Stimulated activated naive B cell treated with anti-CD40 and anti-IgM and Interleukin-4, amounts not matched to agents 10 μg/mL and 1 μg/mL and 100 μg/mL, for 72 hours (primary cell): ENCODE results near the gene ABLIM1.

Experiments used
- ATAC-seq, 2 donors: fragments of 150-1000 bp; cut with Tn5 transposase; replicated peaks; 2 replicates each; pipeline ENCODE4 v1.10.0; 2021; ENCODE audit warnings: moderate library complexity in 1 of 2
- DNase-seq: peaks from one replicate; pipeline ENCODE4 v3.0.0; 2021
- H3K27ac Mint-ChIP-seq: one replicate; pipeline ENCODE4 v1.8.0; 2022; ENCODE audit warnings: mild to moderate bottlenecking, mixed read lengths
- H3K27me3 Mint-ChIP-seq, 2 donors: one replicate each; pipeline ENCODE4 v1.8.0; 2022; ENCODE audit warnings: mixed read lengths in 2 of 2
- H3K36me3 Mint-ChIP-seq, 2 donors: one replicate each; pipeline ENCODE4 v1.8.0; 2022; ENCODE audit warnings: mixed read lengths in 2 of 2, mild to moderate bottlenecking in 1 of 2
- H3K4me1 Mint-ChIP-seq, 2 donors: one replicate each; pipeline ENCODE4 v1.8.0; 2022; ENCODE audit warnings: mixed read lengths in 2 of 2, mild to moderate bottlenecking in 1 of 2
- H3K4me3 Mint-ChIP-seq, 2 donors: one replicate each; pipeline ENCODE4 v1.8.0; 2022; ENCODE audit warnings: mild to moderate bottlenecking in 2 of 2, mixed read lengths in 2 of 2, moderate library complexity in 1 of 2
- H3K9me3 Mint-ChIP-seq, 2 donors: one replicate each; pipeline ENCODE4 v1.8.0; 2022; ENCODE audit warnings: mixed read lengths in 2 of 2, mild to moderate bottlenecking in 1 of 2

The ABLIM1 gene

DNA sequence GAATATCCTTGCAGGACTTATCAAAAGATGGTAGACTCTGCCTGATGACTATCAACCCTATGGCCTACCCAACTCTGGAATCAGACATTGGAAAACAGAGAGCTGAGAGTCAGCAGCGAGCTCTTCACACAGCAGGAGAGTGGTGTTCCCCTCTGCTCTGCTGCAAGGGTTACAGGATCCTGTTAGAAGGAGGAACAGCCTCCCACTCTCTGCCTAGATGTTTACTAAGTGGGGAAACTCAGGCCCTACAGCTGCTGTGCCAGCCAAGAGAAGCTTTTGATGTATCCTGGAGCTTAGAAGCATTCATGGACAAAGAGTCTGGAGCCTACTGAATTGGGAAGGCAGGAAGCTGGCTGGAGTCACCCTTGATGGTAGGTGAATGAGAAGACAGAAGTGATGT is 104.6 kb downstream of the ABLIM1 start:
- H3K27me3 Mint-ChIP-seq = no peaks in the 10 kb centered on the region
- no peak overlapping the region for H3K27ac Mint-ChIP-seq
- H3K36me3 Mint-ChIP-seq = peaks cover 0 to 6% of the 10 kb centered on the region in 2 donors
- H3K4me3 Mint-ChIP-seq = no peak overlapping the region
- ATAC-seq (no peak), DNase-seq (no peak)
- H3K4me1 Mint-ChIP-seq = peaks cover 4 to 6% of the 10 kb centered on the region in 2 donors
- H3K9me3 Mint-ChIP-seq = peaks cover 7% of the 10 kb centered on the region in 2 donors

GRCh38 chr10:114552050-114552449 is 106.0 kb downstream of the ABLIM1 start:
- Mint-ChIP-seq H3K36me3 (no peaks in the 10 kb centered on the region), H3K4me1 (peaks cover 8 to 18% of the 10 kb centered on the region in 2 donors), H3K27ac (no peak overlapping the region), H3K9me3 (no peaks in the 10 kb centered on the region), H3K27me3 (no peaks in the 10 kb centered on the region), H3K4me3 (no peak overlapping the region)
- no peak for ATAC-seq
- no peak for DNase-seq

- Mint-ChIP-seq H3K27ac (no peak overlapping the region), H3K27me3 (no peaks in the 10 kb centered on the region), H3K4me1 (peaks cover 8 to 18% of the 10 kb centered on the region in 2 donors), H3K4me3 (no peak overlapping the region), H3K36me3 (no peaks in the 10 kb centered on the region), H3K9me3 (no peaks in the 10 kb centered on the region)
- no peak for ATAC-seq
- DNase-seq = no peak
Observed at GRCh38 chr10:114551636-114551972, 106.5 kb downstream of the ABLIM1 start.

DNA sequence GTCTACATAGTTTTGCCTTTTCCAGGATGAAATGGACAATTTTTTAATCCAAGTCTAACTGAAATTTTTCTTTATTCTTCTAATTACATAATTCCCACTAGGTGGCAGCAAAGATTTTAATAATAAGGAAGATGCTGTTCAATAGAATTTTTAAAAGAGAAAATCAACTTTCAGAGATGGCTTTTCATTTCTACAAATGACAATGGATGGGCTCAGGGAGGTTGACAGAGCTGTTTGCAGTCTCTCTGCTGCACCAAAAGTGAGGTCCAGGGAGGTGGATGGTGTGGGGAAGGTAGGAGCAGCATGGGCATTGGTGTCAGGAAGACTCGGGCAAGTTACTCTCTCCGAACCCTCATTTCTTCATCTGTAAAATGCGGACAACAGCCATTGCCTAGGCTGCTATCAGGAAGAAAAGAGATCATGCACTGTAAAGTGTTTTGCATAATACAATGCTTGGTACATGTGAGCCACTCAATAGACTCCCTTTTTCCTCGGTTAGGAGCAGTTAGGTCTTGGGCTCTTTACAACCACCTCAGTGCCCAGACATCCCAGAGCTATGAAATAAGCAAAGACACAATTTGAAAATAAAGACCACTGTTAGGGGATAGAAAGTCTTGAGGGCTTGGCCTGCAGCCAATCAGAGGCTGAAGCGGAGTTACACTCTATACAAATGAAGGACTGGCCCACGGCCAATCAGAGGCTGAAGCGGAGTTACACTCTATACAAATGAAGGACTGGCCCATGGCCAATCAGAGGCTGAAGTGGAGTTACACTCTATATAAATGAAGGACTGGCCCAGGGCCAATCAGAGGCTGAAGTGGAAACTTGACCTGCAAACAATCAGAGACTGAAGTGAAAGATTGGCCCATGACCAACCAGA is 107.1 kb downstream of the ABLIM1 start:
- no peaks in the 10 kb centered on the region for H3K27me3 Mint-ChIP-seq
- H3K27ac Mint-ChIP-seq = no peak overlapping the region
- no peak overlapping the region for H3K4me3 Mint-ChIP-seq
- H3K36me3 Mint-ChIP-seq = no peaks in the 10 kb centered on the region
- DNase-seq (no peak), ATAC-seq (no peak)
- H3K4me1 Mint-ChIP-seq = peaks cover 8 to 18% of the 10 kb centered on the region in 2 donors
- no peaks in the 10 kb centered on the region for H3K9me3 Mint-ChIP-seq

GRCh38 chr10:114548662-114549061 is 109.4 kb downstream of the ABLIM1 start:
- Mint-ChIP-seq H3K4me3 (no peak overlapping the region), H3K9me3 (no peaks in the 10 kb centered on the region), H3K4me1 (peaks cover 24 to 39% of the 10 kb centered on the region in 2 donors), H3K27ac (no peak overlapping the region), H3K27me3 (no peaks in the 10 kb centered on the region), H3K36me3 (no peaks in the 10 kb centered on the region)
- DNase-seq (no peak), ATAC-seq (no peak)

DNA sequence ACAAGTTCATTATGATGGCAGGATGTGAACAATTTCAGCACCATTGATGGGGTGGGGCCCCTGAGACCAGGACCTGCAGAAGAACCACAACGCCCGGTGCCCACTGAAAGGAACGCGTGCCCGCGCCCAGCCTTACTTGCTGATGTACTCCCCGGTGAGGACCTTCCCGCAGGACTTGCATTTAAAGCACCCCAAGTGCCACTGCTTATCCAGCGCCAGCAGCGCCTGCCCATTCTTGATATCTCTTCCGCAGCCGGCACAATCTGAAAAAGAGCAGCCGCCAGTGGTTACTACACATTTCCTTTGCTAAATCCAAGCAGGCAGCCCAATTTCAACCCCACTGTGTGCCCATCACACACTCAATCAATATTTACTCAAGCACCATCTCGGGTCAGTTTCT is 110.6 kb downstream of the ABLIM1 start:
- peaks cover 28 to 47% of the 10 kb centered on the region in 2 donors for H3K4me1 Mint-ChIP-seq

DNA sequence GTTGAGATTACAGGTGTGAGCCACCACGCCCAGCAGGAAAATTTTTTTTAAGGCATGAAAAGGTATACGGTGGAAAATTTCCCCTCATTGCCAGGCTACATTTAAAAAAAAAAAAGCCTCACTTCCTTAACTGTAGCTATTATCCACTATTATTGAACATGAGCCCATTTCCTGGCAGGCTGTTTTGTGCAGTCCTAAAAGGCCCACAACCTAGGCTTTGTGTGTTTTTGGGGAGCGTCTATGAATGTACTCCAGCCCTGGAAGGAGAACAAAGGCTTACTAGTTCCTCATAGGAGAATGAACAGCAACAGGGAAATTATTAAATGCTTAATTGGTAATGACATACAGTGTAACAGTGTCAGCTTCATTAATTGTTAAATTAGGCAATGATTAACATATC is 111.0 kb downstream of the ABLIM1 start:
- Mint-ChIP-seq H3K27me3 (no peaks in the 10 kb centered on the region), H3K36me3 (no peaks in the 10 kb centered on the region), H3K9me3 (no peaks in the 10 kb centered on the region), H3K4me1 (peaks cover 32 to 52% of the 10 kb centered on the region in 2 donors), H3K27ac (no peak overlapping the region), H3K4me3 (no peak overlapping the region)
- DNase-seq (no peak), ATAC-seq (no peak)

More for the DNA sequence above, 110.6 kb downstream of the ABLIM1 start:
- Mint-ChIP-seq H3K27ac (peak overlapping the region; percentile 65), H3K9me3 (no peaks in the 10 kb centered on the region), H3K36me3 (no peaks in the 10 kb centered on the region), H3K27me3 (no peaks in the 10 kb centered on the region), H3K4me3 (peak overlapping the region; percentile 70)
- DNase-seq = no peak
- no peak for ATAC-seq

DNA sequence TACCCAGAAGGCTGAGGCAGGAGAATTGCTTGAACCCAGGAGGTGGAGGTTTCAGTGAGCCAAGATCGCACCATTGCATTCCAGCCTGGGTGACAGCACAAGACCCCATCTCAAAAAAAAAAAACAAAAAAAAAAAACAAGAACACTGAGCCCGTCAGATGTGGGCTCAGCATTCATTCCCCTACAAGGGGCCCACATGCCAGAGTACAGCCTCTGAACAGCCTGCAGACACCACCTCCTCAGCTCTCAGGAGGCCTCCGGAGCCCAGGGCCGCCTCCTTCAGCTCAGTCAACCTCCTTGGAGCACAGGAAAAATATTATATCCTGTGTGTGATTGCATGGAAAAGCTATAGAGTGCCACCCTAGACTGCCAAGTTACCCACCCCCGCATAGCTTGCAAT is 112.3 kb downstream of the ABLIM1 start:
- H3K27ac Mint-ChIP-seq = no peak overlapping the region
- H3K27me3 Mint-ChIP-seq = no peaks in the 10 kb centered on the region
- no peaks in the 10 kb centered on the region for H3K36me3 Mint-ChIP-seq
- ATAC-seq (no peak), DNase-seq (no peak)
- no peaks in the 10 kb centered on the region for H3K9me3 Mint-ChIP-seq
- no peak overlapping the region for H3K4me3 Mint-ChIP-seq
- H3K4me1 Mint-ChIP-seq = peaks cover 34 to 52% of the 10 kb centered on the region in 2 donors

GRCh38 chr10:114545071-114545470 is 113.0 kb downstream of the ABLIM1 start:
- peaks cover 35 to 49% of the 10 kb centered on the region in 2 donors for H3K4me1 Mint-ChIP-seq
- H3K27ac Mint-ChIP-seq = peak overlapping the region; percentile 94
- H3K4me3 Mint-ChIP-seq = no peak overlapping the region
- DNase-seq = no peak
- H3K27me3 Mint-ChIP-seq = no peaks in the 10 kb centered on the region
- ATAC-seq = no peak
- no peaks in the 10 kb centered on the region for H3K36me3 Mint-ChIP-seq
- H3K9me3 Mint-ChIP-seq = no peaks in the 10 kb centered on the region

- no peaks in the 10 kb centered on the region for H3K36me3 Mint-ChIP-seq
- peak; percentile 67 for DNase-seq
- H3K4me3 Mint-ChIP-seq = peak overlapping the region; percentile 64 to 69
- peaks cover 36 to 55% of the 10 kb centered on the region in 2 donors for H3K4me1 Mint-ChIP-seq
- H3K9me3 Mint-ChIP-seq = no peaks in the 10 kb centered on the region
- peak overlapping the region; percentile 94 for H3K27ac Mint-ChIP-seq
- ATAC-seq = peak; percentile 95 to 97
- no peaks in the 10 kb centered on the region for H3K27me3 Mint-ChIP-seq
Observed at GRCh38 chr10:114544045-114544659, 113.9 kb downstream of the ABLIM1 start.

DNA sequence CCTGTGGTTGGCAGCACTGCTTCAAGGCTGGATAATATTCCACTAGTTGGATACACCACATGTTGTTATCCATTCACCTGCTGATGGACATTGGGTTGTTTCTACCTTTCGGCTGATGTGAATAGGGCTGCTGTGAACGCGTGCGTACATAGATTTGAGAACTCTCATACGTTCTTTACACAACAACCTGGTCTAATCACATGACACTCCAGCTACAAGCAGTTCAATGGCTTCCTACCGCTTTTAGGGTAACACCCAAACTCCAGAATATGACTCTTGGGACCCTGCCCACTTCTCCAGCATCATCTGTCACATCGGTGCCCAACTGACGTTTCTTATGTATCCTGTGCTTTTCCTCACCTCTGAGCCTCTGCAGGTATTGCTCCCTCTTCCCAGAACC is 114.6 kb downstream of the ABLIM1 start:
- no peaks in the 10 kb centered on the region for H3K27me3 Mint-ChIP-seq
- ATAC-seq = no peak
- no peaks in the 10 kb centered on the region for H3K9me3 Mint-ChIP-seq
- no peaks in the 10 kb centered on the region for H3K36me3 Mint-ChIP-seq
- no peak for DNase-seq
- H3K27ac Mint-ChIP-seq = peak overlapping the region; percentile 94
- H3K4me3 Mint-ChIP-seq = peak overlapping the region in 1 of 2 donors; percentile 69
- H3K4me1 Mint-ChIP-seq = peaks cover 39 to 61% of the 10 kb centered on the region in 2 donors

DNA sequence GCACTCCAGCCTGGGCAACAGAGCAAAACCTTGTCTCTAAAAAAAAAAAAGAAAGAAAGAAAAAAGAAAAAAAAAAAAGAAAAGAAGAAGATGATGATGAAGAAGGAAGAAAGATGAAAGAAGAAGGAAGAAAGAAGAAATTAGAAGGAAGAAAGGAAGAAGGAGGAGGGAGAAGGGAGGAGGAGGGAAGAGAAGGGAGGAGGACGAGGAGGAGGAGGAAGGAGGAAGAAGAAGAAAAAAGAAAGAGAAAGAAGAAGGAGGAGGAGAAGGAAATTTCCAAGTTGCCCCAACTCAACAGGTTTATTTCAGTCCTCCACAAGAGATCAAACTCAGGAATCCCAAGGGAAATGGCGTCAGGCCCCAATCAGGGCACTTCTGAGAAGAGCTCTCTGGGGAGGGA is 115.7 kb downstream of the ABLIM1 start:
- Mint-ChIP-seq H3K27me3 (no peaks in the 10 kb centered on the region), H3K4me1 (peaks cover 43 to 59% of the 10 kb centered on the region in 2 donors), H3K36me3 (no peaks in the 10 kb centered on the region), H3K4me3 (no peak overlapping the region), H3K9me3 (no peaks in the 10 kb centered on the region), H3K27ac (peak overlapping the region; percentile 59)
- ATAC-seq (no peak), DNase-seq (no peak)

GRCh38 chr10:114541797-114542160 is 116.3 kb downstream of the ABLIM1 start:
- H3K9me3 Mint-ChIP-seq = peaks cover 0 to under 1% of the 10 kb centered on the region in 2 donors
- H3K36me3 Mint-ChIP-seq = no peaks in the 10 kb centered on the region
- ATAC-seq (no peak), DNase-seq (no peak)
- no peaks in the 10 kb centered on the region for H3K27me3 Mint-ChIP-seq
- peaks cover 43 to 58% of the 10 kb centered on the region in 2 donors for H3K4me1 Mint-ChIP-seq
- H3K27ac Mint-ChIP-seq = no peak overlapping the region
- H3K4me3 Mint-ChIP-seq = no peak overlapping the region

- H3K4me3 Mint-ChIP-seq = no peak overlapping the region
- H3K9me3 Mint-ChIP-seq = peaks cover 0 to 2% of the 10 kb centered on the region in 2 donors
- no peaks in the 10 kb centered on the region for H3K27me3 Mint-ChIP-seq
- H3K36me3 Mint-ChIP-seq = no peaks in the 10 kb centered on the region
- DNase-seq = no peak
- peak overlapping the region; percentile 3 for H3K27ac Mint-ChIP-seq
- peaks cover 43 to 58% of the 10 kb centered on the region in 2 donors for H3K4me1 Mint-ChIP-seq
- ATAC-seq = no peak
Observed at GRCh38 chr10:114541081-114541796, 116.8 kb downstream of the ABLIM1 start.
